Ovary (tissue), 10 donors: ENCODE measurements around the gene ARF6. TPM values are rescaled to one million over a fixed set of nuclear protein-coding genes. Genes with fewer than 3 reads are reported as not detected.

ENCODE experiments used
- DNase-seq, 5 donors: peaks; one replicate each; pipeline ENCODE4 v3.0.0-alpha.2; 2019 to 2020
- H3K27ac ChIP-seq, 2 donors: fragments of 200-600 bp; one replicate each; pipeline versions ENCODE4 v1.5.1 to v1.8.0; 2019 to 2022
- H3K27me3 ChIP-seq: fragments of 200-600 bp; one replicate; pipeline ENCODE4 v1.8.0; 2022
- H3K36me3 ChIP-seq: fragments of 200-600 bp; sonication (generic); one replicate; pipeline ENCODE4 v1.5.1; 2019
- H3K4me1 ChIP-seq: one replicate; pipeline ENCODE4 v1.8.1; 2013; ENCODE audit warnings: mild to moderate bottlenecking, moderate library complexity; ENCODE audit not compliant: insufficient read depth
- H3K4me3 ChIP-seq: fragments of 200-600 bp; sonication (generic); one replicate; pipeline ENCODE4 v1.5.1; 2017
- H3K9me3 ChIP-seq, 2 donors: fragments of 200-600 bp in 1 of 2; sonication (generic) in 1 of 2; one replicate each; pipeline versions ENCODE4 v1.5.1 to v1.8.1; 2013 to 2019; ENCODE audit warnings: mild to moderate bottlenecking in 1 of 2, moderate library complexity in 1 of 2
- CTCF ChIP-seq, 3 donors: fragments of 450-650 bp in 2 of 3; fragments of 200-600 bp in 1 of 3; IDR thresholded peaks; one replicate each; pipeline versions ENCODE4 v1.5.1 to v1.8.0; 2016 to 2022; ENCODE audit warnings: antibody characterized with exemption in 3 of 3, mild to moderate bottlenecking in 1 of 3
- EP300 ChIP-seq: sonication (generic); formaldehyde crosslinking; IDR thresholded peaks from one replicate; pipeline ENCODE4 v1.6.1; 2017; ENCODE audit warnings: antibody characterized with exemption
- POLR2A ChIP-seq: fragments of 450-650 bp; IDR thresholded peaks from one replicate; pipeline ENCODE4 v1.6.1; 2017; ENCODE audit warnings: antibody characterized with exemption, mild to moderate bottlenecking, moderate library complexity
- WGBS, 3 donors: extraction: QIAGEN DNeasy Blood & Tissue Kit in 1 of 3; methylation state at CpG; one replicate each; pipeline versions ENCODE4 v1.1.5 to v1.1.7; 2013 to 2017; 5-methylcytosine and 5-hydroxymethylcytosine counted together
- intact Hi-C, 4 donors: fragments of 100-400 bp; cut with DNase I; formaldehyde crosslinking; loops; one replicate each; pipeline versions ENCODE4 v1.11.0 to v1.15.1; 2022 to 2023
- long read RNA-seq, 3 donors: library from polyadenylated mRNA in 2 of 3; unstranded in 2 of 3; transcript quantifications; one replicate each; pipeline ENCODE4 v2.0.0 and lab custom pipeline, GENCODE V29; 2021 to 2026
- polyA plus RNA-seq, 2 donors: library from polyadenylated mRNA; stranded (reverse); fragments of 200-250 nt in 1 of 2; fragments of 350-450 nt in 1 of 2; fragmentation: Illumina TruSeq in 1 of 2; extraction: RNeasy Lipid Tissue Mini Kit (QIAGEN cat#74804) in 1 of 2; gene quantifications; one replicate each; pipeline ENCODE4 v1.2.3, GENCODE V29; 2013 to 2014
- total RNA-seq, 7 donors: library from RNA; depleted of rRNA in 2 of 7; stranded (reverse); fragments of >200 nt in 2 of 7; fragmentation: NEBNext Ultra II Directional in 3 of 7; extraction: Animal tissue kit (Norgen Biotek cat#: 25700) in 3 of 7; gene quantifications; one replicate each; pipeline versions ENCODE4 v1.1.0 to v1.2.4, GENCODE V29; 2016 to 2023
- donor health status: DM: no; HTN: no; CAD: no; lungs with moderate emphysema.
- donor health status: DM: no; HTN: no; CAD: no.
- donor health status: Bipolar disorder and iron deficiency.
- donor health status: DM: yes; HTN: yes; CAD: no.
- donor health status: DM: no; HTN: no; CAD: no.
- donor health status: DM: yes; HTN: yes; CAD: no.

Gene ARF6
- total RNA-seq (10 to 100 TPM; 19.8 to 39.7 (median 34.9) TPM), polyA plus RNA-seq (10 to 100 TPM; 20.3 to 34.1 TPM)
- long read RNA-seq, donor 1, partial matches to known transcripts, result 0 of 16 reads
- long read RNA-seq, donor 1, other reads (novel, unspliced or antisense), result 16 of 16 reads
- long read RNA-seq, donor 2, transcript ARF6-201 (2 exons, 3,865 nt), result major isoform, 30 of 30 reads
- long read RNA-seq, donor 2, partial matches to known transcripts, result 0 of 30 reads
- long read RNA-seq, donor 2, other reads (novel, unspliced or antisense), result 0 of 30 reads
- long read RNA-seq, donor 3, transcript ARF6-201 (2 exons, 3,865 nt), result major isoform, 217 of 257 reads
- long read RNA-seq, donor 3, partial matches to known transcripts, result 0 of 257 reads
- long read RNA-seq, donor 3, other reads (novel, unspliced or antisense), result 40 of 257 reads

DNA sequence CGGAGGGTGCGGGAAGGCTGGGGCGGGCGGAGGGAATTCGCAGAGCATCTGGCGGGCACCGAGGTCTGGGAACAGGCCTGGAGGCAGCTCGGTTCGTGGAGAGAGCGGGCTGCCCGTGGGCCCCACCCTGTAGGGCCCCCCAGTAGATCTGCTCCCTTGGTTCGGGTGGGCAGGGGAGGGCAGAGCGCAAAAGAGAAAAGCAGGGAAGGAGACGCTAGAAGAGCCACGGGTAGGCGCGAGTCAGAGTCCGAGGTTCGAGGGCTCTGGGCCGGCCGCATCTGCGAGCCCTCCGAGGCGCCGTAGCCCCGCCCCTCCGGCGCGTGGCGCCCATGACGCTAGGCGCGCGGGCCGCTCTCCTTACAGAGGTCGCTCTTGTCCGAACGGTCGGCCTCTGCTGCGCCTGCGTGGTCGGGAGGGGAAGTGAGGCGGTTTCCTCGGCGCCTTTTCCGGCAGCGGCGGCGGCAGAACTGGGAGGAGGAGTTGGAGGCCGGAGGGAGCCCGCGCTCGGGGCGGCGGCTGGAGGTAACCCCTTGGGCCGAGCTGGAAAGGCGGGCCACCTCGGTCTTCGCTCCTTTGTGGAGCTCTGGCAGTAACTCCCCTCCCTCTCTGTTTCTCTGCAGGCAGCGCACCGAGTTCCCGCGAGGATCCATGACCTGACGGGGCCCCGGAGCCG is at the start of gene ARF6:
TSS of gene ARF6 (plus strand) at position 447 of the 673 bp plus-strand sequence. CDS start 655 bp downstream, outside the sequence.
- Histone ChIP-seq H3K27me3 (no peaks in the 10 kb centered on the region), H3K27ac (peak within 1 kb of the TSS; percentile 97 to 99), H3K4me1 (peaks cover 3% of the 10 kb centered on the region), H3K4me3 (peak within 1 kb of the TSS; percentile 100), H3K36me3 (no peaks in the 10 kb centered on the region), H3K9me3 (no peaks in the 10 kb centered on the region)
- 0% methylated on average over 52 to 66 of the region's 66 CpGs for WGBS, 3 donors
- intact Hi-C loops, result loop anchor here in 3 of 4 donors (2.0 to 10.0 kb wide), 3 partner anchors 110 to 212 kb away; no protein-coding TSS in a partner anchor
- TF ChIP-seq CTCF (IDR thresholded peaks at IDR 0.05) (peak in 2 of 3 donors; percentile 9 to 30), EP300 (no peak), POLR2A (peak; percentile 79)
- peak; percentile 98 to 99 (median 98) for DNase-seq

- Histone ChIP-seq H3K36me3 (no peaks in the 10 kb centered on the region), H3K4me3 (no peak overlapping the region), H3K4me1 (no peaks in the 10 kb centered on the region), H3K27ac (no peak overlapping the region), H3K9me3 (no peaks in the 10 kb centered on the region), H3K27me3 (no peaks in the 10 kb centered on the region)
- WGBS, 3 donors, result 67 to 83% (median 73%) methylated on average over 1 of the region's 1 CpG
- intact Hi-C loops, result no loop called here
- TF ChIP-seq POLR2A (no peak), CTCF (IDR thresholded peaks at IDR 0.05) (no peak), EP300 (no peak)
- DNase-seq, result no peak
Measured at GRCh38 chr14:49849213-49849847, 43.6 kb upstream of the ARF6 start.

DNA sequence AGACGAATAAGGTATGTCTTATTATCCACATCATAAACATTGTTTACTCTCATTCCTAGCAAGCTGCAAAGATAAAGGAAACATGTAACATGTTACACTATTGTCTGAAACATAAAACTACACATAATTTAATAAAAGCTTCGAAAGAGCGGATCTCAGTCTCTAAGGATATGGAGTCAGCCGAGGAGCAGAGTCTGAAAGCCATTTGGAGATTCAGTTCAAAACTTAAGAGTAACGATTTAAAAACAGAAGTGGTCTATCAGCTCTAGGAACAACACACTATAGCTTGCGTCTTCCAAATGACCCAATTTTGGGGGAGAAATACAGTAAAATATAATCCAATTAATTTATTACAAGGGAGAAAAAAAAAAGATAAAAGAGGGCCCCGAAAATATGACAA is 41.1 kb upstream of the ARF6 start:
- intact Hi-C loops, result loop anchor here in 1 of 4 donors (10.0 kb wide), 1 partner anchor 217 kb away; the partner anchor contains the start of gene DNAAF2

More for the DNA sequence above, 41.1 kb upstream of the ARF6 start:
- WGBS, 3 donors, result 1 to 6% (median 3%) methylated on average over 7 of the region's 7 CpGs
- TF ChIP-seq CTCF (IDR thresholded peaks at IDR 0.05) (no peak), POLR2A (no peak), EP300 (no peak)
- no peaks in the 10 kb centered on the region for H3K27me3 ChIP-seq
- no peaks in the 10 kb centered on the region for H3K4me1 ChIP-seq
- H3K27ac ChIP-seq, result peak overlapping the region in 1 of 2 donors; percentile 71
- H3K9me3 ChIP-seq, result no peaks in the 10 kb centered on the region
- H3K4me3 ChIP-seq, result peak overlapping the region; percentile 84
- no peaks in the 10 kb centered on the region for H3K36me3 ChIP-seq
- no peak for DNase-seq
